Thyroid gland (tissue), 4 donors: Measurements from ENCODE around the gene TBCD. TPM values are rescaled to one million over a fixed set of nuclear protein-coding genes. Genes with fewer than 3 reads are reported as not detected.

Experiments
- DNase-seq, 2 donors: peaks; one replicate each; pipeline ENCODE4 v3.0.0-alpha.2; 2019
- H3K27ac ChIP-seq, 3 donors: fragments of 200-600 bp; sonication (generic); 1 replicate in 2 of 3; 2 replicates in 1 of 3; pipeline ENCODE4 v1.5.1; 2016 to 2019; ENCODE audit warnings: mild to moderate bottlenecking in 1 of 3, moderate library complexity in 1 of 3
- H3K27me3 ChIP-seq: fragments of 200-600 bp; sonication (generic); one replicate; pipeline ENCODE4 v1.5.1; 2019
- H3K36me3 ChIP-seq, 2 donors: fragments of 200-600 bp; sonication (generic); one replicate each; pipeline ENCODE4 v1.5.1; 2016 to 2019
- H3K4me1 ChIP-seq, 2 donors: fragments of 200-600 bp; sonication (generic); one replicate each; pipeline ENCODE4 v1.5.1; 2017 to 2019
- H3K4me3 ChIP-seq, 3 donors: fragments of 200-600 bp; sonication (generic); replicated peaks in 1 of 3; 1 replicate in 2 of 3; 2 replicates in 1 of 3; pipeline ENCODE4 v1.5.1; 2016; ENCODE audit warnings: mild to moderate bottlenecking in 1 of 3
- H3K9me3 ChIP-seq: fragments of 200-600 bp; sonication (generic); one replicate; pipeline ENCODE4 v1.5.1; 2017
- POLR2A ChIP-seq, 2 donors: fragments of 450-650 bp; IDR thresholded peaks; one replicate each; pipeline ENCODE4 v1.6.1; 2017; ENCODE audit warnings: antibody characterized with exemption in 2 of 2, mild to moderate bottlenecking in 2 of 2, moderate library complexity in 1 of 2
- WGBS, 2 donors: methylation state at CpG; one replicate each; pipeline ENCODE4 v1.1.5; 2017; 5-methylcytosine and 5-hydroxymethylcytosine counted together
- intact Hi-C: fragments of 100-400 bp; cut with DNase I; formaldehyde crosslinking; loops from one replicate; pipeline ENCODE4 v1.15.1; 2023
- total RNA-seq, 4 donors: library from RNA; depleted of rRNA; stranded (reverse); fragments of >200 nt; gene quantifications; one replicate each; pipeline ENCODE4 v1.2.3, GENCODE V29; 2016
- TF ChIP-seq, protein P1 (sequence below), 6 experiments: fragments of 200-600 bp in 3 of 6; fragments of 450-650 bp in 3 of 6; sonication (generic) in 3 of 6; IDR thresholded peaks; one replicate each; pipeline ENCODE4 v1.5.1; 2016 to 2019; ENCODE audit warnings: antibody characterized with exemption in 6 of 6, mild to moderate bottlenecking in 2 of 6, inconsistent platforms in 1 of 6, moderate library complexity in 1 of 6

Gene TBCD
- total RNA-seq, 4 donors from 2014 or later = 72.6 to 85.9 (median 79.6) TPM

DNA sequence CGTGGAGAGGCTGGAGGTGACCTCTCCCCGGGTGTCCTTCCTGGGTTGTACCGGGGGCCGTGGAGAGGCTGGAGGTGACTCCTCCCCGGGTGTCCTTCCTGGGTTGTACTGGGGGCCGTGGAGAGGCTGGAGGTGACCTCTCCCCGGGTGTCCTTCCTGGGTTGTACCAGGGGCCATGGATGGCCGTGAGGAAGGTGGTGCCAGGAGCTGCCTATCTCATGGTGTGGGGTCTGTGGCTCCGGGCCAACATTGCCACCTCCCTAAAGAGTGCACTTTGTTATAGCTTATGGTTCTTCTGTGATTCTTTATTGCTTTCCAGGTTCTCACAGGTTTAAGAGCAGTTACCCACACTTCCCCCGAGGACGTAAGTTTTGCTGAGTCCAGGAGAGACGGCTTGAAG, 174.2 kb downstream of the TBCD start:
- 88 to 95% methylated on average over 6 to 7 of the region's 12 CpGs for WGBS, 2 donors
- Histone ChIP-seq H3K9me3 (no peaks in the 10 kb centered on the region), H3K36me3 (peaks cover 49 to 56% of the 10 kb centered on the region in 2 donors), H3K27ac (no peak overlapping the region), H3K4me1 (no peaks in the 10 kb centered on the region), H3K4me3 (no peak overlapping the region), H3K27me3 (no peaks in the 10 kb centered on the region)
- intact Hi-C loops = no loop called here
- TF ChIP-seq, protein P1, sequence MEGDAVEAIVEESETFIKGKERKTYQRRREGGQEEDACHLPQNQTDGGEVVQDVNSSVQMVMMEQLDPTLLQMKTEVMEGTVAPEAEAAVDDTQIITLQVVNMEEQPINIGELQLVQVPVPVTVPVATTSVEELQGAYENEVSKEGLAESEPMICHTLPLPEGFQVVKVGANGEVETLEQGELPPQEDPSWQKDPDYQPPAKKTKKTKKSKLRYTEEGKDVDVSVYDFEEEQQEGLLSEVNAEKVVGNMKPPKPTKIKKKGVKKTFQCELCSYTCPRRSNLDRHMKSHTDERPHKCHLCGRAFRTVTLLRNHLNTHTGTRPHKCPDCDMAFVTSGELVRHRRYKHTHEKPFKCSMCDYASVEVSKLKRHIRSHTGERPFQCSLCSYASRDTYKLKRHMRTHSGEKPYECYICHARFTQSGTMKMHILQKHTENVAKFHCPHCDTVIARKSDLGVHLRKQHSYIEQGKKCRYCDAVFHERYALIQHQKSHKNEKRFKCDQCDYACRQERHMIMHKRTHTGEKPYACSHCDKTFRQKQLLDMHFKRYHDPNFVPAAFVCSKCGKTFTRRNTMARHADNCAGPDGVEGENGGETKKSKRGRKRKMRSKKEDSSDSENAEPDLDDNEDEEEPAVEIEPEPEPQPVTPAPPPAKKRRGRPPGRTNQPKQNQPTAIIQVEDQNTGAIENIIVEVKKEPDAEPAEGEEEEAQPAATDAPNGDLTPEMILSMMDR (IDR thresholded peaks at IDR 0.05) = no peak
- no peak for TF ChIP-seq POLR2A (IDR thresholded peaks at IDR 0.05)
- no peak for DNase-seq

DNA sequence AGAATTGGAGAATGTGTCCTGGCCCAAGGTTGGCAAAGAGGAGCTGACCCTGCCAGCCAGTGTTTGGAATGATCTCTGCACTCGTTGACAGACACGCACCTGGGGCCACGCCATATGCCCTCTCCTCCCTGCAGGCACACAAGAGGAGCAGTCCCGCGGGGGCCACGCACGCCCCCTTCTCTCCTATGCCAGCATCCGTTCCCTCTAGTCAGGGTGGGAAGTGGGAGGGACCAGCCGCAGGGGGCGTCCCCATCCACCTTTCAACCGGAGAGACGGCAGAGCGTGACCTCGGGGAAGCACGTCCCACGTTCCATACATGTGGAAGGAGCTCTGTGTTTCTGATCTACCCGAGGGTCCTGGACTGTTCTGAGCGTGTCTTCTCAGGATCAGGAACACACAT, 174.9 kb downstream of the TBCD start:
- Histone ChIP-seq H3K27ac (no peak overlapping the region), H3K4me1 (no peaks in the 10 kb centered on the region), H3K9me3 (no peaks in the 10 kb centered on the region), H3K27me3 (no peaks in the 10 kb centered on the region), H3K36me3 (peaks cover 51 to 60% of the 10 kb centered on the region in 2 donors), H3K4me3 (no peak overlapping the region)
- 98 to 99% methylated on average over 10 to 11 of the region's 18 CpGs for whole genome bisulfite sequencing, 2 donors
- intact Hi-C loops = no loop called here
- DNase-seq = no peak
- no peak for TF ChIP-seq POLR2A (IDR thresholded peaks at IDR 0.05)
- TF ChIP-seq, protein P1 (IDR thresholded peaks at IDR 0.05) = no peak

DNA sequence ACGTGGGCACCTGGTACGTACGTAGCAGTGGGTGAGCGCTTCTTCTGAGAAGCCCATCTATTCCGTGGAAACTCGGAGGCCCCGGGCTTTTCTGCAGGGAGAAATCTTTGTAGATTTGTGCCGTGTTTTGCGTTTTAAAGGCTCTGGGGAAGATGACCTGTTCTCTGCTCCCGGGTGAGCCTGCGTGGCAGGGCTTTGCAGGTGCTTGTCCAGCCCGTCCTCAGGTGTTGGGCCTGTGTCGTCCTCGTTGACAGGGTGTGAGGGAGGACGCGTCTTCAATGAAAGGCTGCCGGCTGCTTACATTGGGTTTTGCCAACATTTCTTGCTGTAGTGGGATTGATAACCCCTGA, 175.4 kb downstream of the TBCD start:
- H3K27ac ChIP-seq = no peak overlapping the region
- TF ChIP-seq, protein P1 (IDR thresholded peaks at IDR 0.05) = no peak
- TF ChIP-seq POLR2A (IDR thresholded peaks at IDR 0.05) = no peak
- no peaks in the 10 kb centered on the region for H3K9me3 ChIP-seq
- H3K4me3 ChIP-seq = no peak overlapping the region
- H3K36me3 ChIP-seq = peaks cover 51 to 60% of the 10 kb centered on the region in 2 donors
- no peak for DNase-seq
- no peaks in the 10 kb centered on the region for H3K4me1 ChIP-seq
- WGBS, 2 donors = 94 to 97% methylated on average over 9 to 17 of the region's 17 CpGs
- intact Hi-C loops = no loop called here
- H3K27me3 ChIP-seq = no peaks in the 10 kb centered on the region

DNA sequence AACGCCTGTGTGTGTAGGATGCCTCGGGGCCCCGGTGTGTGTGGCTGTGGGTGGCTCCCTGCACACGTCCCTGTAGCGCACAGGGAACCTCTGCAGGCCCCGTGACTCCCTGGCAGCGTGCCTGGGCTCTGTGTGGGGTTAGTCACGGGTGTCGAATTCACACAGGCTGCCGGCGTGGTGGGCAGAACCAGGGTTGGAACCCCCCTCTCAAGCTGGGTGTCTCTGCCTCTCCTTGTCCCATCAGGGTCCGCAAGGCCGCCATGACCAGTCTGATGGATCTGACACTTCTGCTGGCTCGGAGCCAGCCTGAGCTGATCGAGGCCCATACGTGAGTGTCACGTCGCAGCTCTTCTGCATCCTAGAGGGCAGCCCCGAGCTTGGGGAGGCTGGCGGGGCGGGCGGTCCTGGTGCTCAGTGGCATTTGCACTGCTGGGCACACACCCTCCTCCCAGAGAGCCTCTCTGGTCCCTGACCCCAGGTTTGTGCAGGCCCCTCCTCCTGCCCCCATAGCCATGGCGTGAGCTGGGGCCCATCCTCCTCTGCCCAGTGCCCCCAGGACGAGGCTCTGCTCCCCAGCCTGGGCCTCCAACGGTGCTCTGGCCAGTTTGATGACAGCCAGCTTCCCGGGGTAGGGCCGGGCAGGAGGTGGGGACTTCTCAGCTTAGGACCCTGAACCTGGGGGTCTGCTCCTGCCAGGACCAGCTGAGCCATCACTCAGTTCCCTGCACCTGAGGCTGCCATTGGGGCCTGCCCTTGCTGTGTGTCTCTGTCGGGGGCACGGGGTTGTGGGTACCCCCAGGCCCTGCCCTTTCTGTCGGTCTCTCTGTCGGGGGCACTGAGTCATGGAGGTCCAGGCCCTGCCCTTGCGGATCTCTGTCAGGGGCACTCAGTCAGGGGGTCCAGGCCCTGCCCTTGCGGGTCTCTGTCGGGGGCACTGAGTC, 176.1 kb downstream of the TBCD start:
- 90 to 97% methylated on average over 17 to 26 of the region's 34 CpGs for WGBS, 2 donors

More for the DNA sequence above, 176.1 kb downstream of the TBCD start:
- DNase-seq = no peak
- no peaks in the 10 kb centered on the region for H3K4me1 ChIP-seq
- no peak overlapping the region for H3K4me3 ChIP-seq
- H3K27me3 ChIP-seq = no peaks in the 10 kb centered on the region
- H3K27ac ChIP-seq = no peak overlapping the region
- TF ChIP-seq POLR2A (IDR thresholded peaks at IDR 0.05) = no peak
- TF ChIP-seq, protein P1 (IDR thresholded peaks at IDR 0.05) = no peak
- H3K36me3 ChIP-seq = peaks cover 56 to 60% of the 10 kb centered on the region in 2 donors
- intact Hi-C loops = no loop called here
- H3K9me3 ChIP-seq = no peaks in the 10 kb centered on the region
